GM19397 (cell line): Measurements from ENCODE around the gene ADAM11.

Experiments used
- ATAC-seq: cut with Tn5 transposase; IDR thresholded peaks from one replicate; pipeline ENCODE4 v1.9.1; 2021; ENCODE audit warnings: mild to moderate bottlenecking, moderate library complexity; ENCODE audit not compliant: unreplicated experiment

The ADAM11 gene

DNA sequence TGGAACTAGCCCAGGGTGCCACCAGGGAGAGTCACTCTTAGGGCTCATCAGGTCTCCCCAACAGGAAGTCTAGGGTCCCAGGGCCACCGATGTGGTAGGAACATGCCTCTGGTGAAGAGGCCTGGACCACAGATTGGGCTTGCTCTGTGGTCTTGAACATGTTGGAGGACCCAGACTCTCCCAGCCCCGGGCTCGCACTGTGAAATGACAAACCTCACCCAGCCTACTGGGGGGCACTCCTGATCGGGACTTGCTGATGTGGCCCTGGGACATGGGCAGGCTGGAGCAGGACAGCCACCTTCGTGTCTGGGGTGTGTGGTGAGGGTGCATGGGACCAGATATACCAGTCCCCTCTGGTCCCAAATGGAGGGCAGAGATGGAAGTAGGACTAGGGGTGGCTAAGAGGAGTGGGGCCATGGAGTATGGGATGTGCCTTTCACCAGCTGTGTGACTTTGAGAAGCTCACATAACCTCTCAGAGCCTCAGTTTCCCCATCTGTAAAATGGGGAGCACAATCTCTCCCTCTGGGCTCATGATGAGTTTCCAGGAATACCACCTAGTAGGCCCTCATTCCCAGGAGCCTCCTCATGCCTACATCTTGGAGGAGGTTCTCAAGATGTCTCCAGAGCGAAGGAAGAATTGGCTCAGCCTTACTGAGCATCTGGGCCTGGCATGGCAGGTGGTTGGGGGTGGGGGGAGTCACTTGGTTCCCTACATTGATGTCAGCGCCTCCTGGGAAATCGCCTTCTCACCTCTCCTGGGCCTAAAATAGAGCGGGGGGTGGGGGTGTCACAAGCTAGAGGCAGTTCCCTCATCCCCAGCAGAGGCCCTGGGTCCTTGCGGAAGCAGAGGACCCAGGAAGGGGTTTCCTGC is 1.5 kb upstream of the ADAM11 start:
- ATAC-seq = no peak

DNA sequence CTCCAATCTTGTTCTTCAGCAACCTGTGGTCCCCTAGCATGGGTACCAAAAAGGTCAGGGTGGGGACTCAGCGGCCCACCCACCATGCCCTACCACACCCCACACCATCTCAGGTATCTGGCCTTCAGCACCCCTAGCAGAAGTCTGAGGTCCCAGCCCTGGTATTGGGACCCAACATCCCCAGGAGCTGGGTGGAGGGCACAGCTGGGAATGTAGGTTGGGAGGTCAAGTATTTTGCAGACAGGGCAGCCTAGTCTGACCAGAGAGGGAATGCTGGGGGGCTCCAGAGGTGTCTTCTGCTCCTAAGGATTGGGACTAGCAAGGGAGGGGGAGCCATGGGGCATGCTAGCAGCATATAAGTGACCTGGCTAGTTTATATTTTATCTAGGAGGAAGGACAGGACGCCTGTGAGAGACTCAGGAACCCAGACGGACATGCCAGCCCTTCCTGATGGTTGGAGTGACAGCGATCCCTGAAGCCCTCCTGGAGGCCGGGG is 822 bp upstream of the ADAM11 start:
- ATAC-seq = no peak

DNA sequence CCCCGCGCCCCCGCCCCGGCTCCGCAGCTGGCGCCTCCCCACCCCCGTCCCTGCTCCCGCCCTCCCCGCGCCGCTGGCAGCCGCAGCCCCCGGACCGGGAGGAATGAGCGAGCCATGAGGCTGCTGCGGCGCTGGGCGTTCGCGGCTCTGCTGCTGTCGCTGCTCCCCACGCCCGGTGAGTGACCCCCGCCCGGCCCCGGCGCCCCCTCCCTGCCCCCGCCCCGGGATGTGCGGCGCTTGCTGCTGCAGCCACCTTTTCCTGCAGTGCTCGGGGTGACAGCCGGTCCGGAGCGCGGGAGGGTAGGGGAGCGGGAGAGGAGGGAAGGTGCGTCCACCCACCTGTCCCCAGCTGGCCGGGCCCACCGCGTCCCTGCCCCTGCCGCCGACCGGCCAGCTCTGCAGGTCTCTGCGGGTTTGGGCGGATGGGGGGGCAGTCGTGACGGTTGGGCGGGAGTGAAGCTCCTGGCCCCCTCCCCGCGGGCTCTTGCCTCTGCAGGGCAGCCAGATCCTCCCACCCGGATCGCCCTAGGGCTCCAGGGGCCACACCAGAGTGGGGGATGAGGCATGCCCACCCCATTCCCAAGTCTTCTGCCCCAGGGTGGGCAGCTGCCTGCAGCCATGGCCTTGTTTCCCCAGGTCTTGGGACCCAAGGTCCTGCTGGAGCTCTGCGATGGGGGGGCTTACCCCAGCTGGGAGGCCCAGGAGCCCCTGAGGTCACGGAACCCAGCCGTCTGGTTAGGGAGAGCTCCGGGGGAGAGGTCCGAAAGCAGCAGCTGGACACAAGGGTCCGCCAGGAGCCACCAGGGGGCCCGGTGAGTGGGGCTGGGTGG is 513 bp downstream of the ADAM11 start:
- no peak for ATAC-seq

DNA sequence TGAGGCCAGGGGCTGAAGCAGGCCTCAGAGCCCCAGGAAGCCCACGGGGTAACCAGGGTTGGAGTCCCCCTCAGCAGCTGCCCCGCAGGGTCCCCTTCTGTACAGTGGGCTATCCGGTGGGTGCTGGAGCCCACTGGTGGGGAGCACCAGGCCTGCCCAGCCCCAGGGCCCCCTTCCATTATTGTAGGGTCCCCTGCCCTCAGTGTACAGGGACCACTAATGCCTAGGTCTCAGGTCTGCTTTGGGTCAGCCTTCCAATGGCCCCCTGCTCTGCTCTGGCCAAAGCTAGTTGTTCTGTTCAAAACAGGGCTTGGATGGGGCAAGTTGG is 1.1 kb downstream of the ADAM11 start:
- ATAC-seq = no peak

DNA sequence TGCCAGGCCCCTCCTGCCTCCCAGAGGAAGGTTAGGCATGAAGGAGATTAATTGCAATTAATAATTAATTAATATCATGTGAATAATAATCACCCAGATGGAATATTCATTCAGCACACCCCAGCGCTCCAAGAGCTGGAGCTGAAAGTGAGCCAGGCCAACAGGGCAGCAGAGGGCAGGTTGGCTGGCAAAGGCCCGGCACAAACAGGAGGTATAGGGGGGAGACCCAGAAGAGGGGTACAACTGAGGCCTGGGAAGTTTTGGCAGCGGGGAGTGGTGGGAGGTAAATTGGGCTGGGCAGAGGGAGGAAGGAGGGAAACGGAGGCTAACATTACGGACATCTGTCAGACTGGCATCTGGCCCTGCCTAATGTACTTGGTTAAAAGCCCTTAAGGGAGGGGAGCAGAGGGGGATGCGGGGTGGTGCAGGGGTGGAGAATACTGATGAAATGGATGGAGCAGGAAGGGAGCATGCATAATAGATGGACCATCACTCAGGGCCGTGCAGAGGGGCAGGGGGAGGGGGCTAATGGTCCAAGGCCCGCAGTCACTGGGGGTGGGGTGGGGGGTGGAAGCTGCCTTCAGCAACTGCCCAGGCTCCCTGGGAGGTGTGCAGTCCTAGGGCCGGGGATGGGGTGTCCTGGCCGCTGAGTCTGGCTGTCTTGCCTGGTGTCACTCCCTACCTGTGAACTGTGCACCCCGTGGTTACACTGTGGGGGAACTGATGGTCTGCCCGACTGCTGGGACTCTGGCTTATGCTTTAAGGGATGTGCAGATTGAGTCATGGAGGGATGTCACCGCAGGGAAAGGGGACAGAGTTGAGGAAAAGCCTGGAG is 1.9 kb downstream of the ADAM11 start:
- no peak for ATAC-seq

DNA sequence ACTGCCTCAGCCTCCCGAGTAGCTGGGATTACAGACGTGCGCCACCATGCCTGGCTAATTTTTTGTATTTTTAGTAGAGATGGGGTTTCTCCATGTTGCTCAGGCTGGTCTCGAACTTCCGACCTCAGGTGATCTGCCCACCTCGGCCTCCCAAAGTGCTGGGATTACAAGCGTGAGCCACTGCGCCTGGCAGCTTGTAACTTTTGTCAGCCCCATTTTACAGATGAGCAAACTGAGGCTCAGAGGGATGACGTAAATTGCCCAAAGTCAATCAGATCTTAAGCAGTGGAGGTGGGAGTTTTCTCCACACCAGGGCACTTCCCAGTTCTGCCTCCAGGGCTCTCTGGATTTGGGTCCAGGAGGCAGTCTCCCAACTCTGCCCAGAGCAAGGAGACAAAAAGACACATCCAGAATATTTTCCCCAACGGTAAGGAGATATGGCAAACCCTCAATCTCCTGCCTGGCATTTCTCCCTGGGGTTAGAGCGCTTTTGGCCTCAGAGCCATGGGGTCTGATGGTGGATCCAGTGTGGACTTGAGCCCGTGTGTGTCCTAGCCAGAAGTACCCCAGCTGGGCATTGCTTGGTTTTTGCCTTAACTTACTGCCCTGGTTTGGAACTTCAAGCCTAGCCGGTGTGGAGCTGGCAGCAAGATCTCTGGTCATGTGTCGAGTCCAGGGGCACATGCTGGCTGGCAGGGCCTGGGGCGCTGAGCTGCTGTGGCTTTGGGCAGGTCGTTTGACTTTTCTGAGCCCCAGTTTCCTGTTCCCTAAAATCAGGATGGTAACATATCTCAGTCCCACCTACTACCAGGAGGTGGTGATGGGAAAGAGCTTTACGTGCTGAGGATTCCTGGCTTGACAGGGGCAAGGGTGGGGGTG is 3.4 kb downstream of the ADAM11 start:
- no peak for ATAC-seq

DNA sequence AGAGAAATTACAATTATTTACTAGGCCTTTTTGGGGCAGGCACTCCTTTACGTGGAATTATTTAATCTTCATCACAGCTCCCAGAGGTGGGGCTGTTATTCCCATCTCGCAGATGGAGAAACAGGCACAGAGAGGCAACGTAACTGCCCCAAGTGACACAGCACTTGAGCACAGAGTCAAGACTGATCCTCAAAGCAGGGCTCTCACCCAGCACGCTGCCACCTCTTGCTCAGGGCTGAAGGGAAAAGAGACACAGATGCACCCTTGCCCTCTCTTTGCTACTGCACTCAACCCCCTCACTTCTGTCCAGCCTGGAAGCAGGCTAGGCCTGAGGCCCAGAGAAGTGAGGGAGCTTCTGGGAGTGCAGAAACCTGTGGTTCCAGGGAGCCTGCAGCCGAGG is 4.4 kb downstream of the ADAM11 start:
- no peak for ATAC-seq

DNA sequence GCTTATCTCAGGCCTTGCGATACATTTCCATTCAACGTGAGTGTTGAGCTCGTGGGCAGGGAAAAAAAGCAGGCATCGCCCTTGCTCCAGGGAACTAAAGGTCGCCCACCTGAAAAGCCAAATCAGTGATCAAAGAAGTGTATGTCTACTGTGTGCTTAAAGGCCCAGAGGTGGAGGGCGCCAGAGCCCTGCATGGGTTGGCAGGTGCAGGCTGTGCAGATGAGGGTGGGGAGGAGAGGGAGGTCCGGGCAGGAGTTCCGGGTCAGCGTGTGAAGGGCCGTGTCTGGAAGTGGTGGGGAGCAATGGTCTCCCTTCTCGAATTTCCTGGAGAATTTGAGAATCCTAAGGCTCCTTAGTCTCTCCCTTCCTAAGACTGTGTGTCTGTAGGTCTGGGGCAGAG is 7.2 kb downstream of the ADAM11 start:
- no peak for ATAC-seq

DNA sequence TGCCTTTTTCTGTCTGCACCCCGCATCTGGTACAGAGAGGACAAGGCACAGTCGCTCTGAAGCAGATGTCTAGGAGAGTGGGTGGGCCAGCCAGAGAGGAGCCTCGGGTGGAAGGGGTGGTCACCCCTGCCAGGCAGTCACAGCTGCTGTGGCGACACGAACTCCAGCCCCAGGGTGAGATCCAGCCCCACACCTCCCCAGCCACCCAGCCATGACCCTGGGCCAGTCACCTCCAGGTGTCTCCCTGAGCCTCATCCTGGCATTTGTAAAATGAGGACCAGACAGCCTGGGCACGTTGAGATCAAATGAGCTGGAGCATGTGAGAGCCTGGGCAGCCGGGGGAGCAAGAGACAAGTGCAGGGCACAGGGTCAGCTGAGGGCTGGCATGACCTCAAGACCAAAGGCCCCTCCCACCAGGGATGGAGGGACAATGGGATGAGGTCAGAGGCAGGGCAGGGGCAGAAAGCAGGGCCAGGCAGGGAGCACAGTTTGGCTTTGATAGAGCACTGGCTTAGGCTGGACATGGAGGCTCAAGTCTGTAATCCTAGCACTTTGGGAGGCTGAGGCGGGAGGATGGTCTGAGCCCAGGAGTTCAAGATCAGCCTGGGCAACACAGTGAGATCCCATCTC is 7.7 kb downstream of the ADAM11 start:
- ATAC-seq = no peak

DNA sequence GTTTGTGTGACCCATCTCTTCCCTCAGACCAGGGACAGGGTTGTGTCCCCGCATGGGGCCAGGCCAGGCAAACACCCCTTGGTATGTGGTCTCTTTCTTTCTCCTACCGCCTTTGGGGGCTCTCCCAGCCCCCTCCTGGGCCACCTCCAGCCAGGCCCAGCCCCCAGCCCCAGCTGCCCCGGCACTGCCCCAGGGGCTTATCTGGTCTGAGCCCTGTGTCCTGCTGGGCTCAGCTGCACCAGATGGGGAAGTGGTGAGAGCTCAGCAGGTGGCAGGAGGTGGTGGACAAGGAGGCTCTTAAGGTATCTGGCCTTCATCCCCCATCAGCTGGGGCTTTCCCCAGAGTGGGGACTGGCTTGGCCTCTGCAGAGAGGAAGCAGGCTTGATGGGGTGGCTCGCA is 8.7 kb downstream of the ADAM11 start:
- no peak for ATAC-seq

DNA sequence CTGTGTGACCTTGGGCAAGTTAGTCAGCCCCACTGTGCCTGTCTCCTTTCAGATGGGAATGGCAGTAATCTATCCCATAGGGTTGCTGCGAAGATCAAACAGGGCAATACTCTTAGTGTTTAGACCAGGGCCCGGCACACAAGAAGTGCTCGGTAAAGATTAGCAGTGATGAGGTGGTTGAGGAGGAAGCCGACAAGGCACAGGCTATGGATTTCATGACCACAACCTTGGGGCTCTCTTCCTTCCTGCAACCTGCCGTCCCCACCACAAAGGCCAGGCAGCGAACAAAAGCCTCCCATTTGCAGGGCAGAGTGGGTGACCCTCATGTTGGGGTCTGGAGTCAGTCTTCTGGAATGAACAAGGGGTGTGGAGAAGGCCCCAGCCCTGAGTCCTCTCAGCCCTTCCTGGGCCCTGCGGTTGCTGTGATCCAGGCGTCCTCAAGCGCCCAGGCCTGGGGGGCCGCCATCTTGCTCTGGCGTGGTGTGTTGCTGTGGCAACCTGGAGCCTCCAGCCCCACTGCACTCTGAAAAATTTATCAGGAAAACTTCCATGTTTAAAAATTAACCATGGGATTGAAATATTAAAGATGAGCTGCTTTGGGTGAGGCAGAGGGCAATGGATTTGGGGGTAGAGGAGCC is 9.8 kb downstream of the ADAM11 start:
- ATAC-seq = no peak

DNA sequence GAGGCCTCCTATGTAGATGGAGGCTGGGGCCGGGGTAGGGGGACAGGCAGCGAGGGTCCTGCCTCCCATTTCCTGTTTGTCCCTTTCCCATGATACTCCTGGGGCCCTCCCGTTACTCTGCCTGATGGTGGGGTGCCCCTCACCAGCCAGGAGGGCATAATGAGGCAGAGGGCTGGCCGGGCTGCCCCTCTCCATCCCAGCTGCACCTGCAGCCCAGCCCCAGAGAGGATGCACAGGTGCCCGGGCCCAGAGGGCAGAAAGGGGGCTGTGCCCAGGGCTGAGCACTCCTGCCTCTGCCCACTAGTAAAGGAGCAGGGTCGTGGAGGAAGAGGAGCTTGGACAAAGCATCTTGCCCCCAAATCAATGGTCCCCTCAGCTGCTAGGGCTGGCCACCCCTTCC is 10.4 kb downstream of the ADAM11 start:
- ATAC-seq = no peak

DNA sequence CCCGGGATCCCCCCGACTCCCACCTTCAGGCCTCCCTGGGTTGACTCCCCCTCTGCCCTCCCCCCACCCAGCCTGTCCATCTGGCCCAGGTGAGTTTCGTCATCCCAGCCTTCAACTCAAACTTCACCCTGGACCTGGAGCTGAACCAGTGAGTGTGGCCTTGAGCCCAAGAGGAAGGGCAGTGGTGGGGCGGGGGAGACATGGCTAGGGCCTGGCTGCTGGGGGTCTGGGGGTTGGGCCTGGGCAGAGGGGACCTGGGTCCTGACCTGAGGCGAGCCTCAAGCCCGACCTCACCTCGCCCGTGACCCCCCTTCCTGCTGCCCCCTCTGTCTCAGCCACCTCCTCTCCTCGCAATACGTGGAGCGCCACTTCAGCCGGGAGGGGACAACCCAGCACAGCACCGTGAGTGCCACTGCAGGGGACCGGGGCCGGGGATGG is 10.9 kb downstream of the ADAM11 start:
- no peak for ATAC-seq

DNA sequence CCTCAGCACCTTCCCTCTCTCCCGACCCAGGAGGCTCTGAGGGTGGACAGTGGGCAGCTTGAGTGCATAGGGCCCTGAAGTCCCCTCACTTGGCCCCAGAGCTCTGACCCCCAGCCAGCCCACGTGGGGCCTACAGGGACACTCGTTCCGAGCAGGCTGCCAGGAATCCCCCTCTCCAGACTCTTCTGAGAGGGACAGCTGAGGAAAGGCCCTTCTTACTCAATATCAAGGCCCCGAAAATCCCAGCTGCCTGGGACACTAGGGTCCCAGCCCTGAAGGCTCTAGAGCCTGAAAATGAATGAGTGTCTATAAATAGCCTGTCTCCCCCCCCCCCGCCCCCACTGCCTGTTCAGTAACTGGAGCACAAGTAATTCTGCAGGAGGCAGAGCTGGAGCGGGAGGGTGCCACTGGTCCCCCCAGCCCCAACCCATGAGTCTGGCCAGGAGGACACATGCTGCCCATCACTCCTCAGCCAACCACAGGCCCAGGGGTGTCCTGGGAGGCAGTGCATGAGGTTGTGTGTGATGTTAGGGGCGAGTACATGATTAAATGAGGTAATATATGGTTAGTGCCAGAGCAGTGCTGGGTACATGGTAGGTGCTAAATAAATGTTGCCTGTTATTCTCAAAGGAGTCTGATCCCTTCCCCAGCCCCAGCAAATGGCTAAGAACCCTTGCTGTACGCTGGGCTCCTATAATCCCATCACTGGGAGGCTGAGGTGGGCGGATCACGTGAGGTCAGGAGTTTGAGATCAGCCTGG is 11.6 kb downstream of the ADAM11 start:
- no peak for ATAC-seq

DNA sequence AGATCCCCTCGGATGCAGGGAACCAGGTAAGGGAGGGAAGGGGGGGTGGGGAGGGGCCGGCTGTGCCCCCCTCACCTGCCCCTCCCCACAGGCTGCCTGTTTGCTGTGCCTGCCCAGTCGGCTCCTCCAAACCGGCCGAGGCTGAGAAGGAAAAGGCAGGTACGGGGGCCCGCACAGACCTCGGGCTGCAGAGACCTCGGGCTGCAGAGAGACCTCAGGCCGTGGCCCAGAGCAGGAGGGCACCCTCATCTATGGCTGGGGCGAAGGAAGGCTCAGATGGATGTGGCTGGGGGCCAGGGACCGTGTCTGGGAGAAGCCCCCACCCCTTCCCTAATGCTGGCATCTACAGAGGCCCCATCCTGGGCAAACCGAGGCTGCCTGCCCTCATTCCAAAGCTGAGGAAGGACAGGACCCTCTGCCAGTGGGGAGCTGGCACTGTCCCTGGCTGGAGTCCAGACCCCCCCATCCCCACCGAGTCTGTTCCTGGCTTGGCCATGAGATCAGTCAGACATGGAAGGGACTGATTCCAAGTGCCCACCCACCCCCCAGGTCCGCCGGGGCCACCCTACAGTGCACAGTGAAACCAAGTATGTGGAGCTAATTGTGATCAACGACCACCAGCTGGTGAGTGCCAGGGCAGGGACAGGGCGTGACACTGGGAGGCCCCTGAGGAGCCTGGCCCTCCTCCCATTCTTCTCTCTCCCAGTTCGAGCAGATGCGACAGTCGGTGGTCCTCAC is 13.7 kb downstream of the ADAM11 start:
- no peak for ATAC-seq

DNA sequence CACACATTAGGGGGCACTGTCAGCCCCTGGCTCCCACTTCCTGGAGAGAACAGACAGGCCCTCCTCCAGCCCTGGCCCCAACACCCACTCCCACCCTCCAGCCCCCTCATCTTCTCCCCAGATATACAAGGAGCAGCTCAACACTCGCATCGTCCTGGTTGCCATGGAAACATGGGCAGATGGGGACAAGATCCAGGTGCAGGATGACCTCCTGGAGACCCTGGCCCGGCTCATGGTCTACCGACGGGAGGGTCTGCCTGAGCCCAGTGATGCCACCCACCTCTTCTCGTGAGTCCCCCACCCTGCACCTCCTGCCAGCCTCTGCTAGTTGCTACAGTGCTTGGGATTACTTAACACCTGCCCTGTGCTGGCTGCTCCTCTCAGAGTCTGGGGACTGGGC is 14.4 kb downstream of the ADAM11 start:
- no peak for ATAC-seq

DNA sequence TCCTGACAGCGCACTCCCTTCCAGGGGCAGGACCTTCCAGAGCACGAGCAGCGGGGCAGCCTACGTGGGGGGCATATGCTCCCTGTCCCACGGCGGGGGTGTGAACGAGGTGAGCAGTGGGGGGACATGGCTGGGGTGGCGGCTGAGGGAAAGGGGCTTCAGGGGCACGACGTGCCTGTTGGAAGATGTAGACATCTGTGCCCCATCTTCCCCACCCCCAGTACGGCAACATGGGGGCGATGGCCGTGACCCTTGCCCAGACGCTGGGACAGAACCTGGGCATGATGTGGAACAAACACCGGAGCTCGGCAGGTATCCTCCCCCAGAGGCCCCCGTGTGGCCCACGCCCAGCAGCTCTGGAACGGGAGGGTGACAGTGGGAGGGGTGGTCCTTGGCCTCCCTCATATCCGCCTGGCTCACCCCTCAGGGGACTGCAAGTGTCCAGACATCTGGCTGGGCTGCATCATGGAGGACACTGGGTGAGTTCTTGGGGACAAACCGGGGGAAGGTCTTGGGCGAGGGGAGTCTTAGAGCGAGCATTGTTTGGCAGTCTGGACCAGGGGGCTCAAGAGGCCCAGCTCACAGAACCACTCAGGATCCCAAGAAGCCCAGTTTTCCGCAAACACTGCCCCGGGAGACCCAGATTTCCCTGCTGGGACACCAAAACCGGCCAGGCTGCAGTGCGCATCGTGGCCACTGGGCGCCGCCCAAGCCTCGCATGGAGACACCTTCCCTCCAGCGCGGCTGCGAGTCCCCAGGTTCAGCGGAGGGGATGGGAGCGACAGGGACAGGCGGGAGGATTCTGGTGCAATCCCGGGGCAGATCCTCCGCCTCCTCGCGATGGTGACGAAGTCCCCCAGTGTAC is 15.7 kb downstream of the ADAM11 start:
- peak; percentile 27 for ATAC-seq
